ENCODE results near the gene PRDM10. TPM values are rescaled to one million over a fixed set of nuclear protein-coding genes. Genes with fewer than 3 reads are reported as not detected.
A peak's percentile ranks its signal among the peaks of the same experiment; 100 is the strongest.

Gene PRDM10
- total RNA-seq, 1 experiment from 2014 or later = 7.7 TPM

DNA sequence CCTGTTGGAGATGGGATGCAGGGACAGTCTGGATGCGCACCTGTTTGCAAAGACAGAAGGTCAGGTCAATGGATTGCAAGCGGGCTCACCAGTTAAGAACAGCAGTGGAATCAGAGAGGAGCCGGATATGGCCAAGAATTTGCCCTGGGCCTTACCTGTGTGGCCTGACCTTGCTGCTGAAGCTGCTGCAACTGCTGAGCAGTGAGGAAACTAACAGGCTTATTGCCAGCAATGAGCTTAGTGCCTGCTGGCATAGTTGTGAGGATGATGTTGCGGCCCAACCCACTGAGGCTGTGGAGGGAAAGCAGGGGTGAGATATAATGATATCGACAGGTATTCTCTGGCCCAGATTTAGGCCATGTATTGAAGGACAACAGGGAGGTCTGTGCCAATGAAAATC lies 137.8 kb downstream of the PRDM10 start:
- Mint-ChIP-seq H3K9me3 (no peaks in the 10 kb centered on the region), H3K27me3 (ENCODE audit: low read depth) (no peaks in the 10 kb centered on the region), H3K36me3 (ENCODE audit: insufficient read depth in 1 of 3, low read depth in 3 of 3) (peaks cover 53 to 90% (median 86%) of the 10 kb centered on the region in 3 experiments), H3K4me3 (no peak overlapping the region), H3K27ac (peak overlapping the region in 1 of 3 experiments; percentile 70; a peak in 1 of 7 replicates), H3K4me1 (peaks cover 11% of the 10 kb centered on the region in 2 experiments)
- Histone ChIP-seq H2BK20ac (ENCODE audit: low read depth, low read length, poor library complexity, severe bottlenecking) (no peak overlapping the region), H3K4me2 (ENCODE audit: insufficient read depth, insufficient read length, low read length) (no peak overlapping the region), H3K9ac (ENCODE audit: extremely low read depth, insufficient read length, low read length) (no peak overlapping the region), H3K9me3 (ENCODE audit: control insufficient read depth, low read depth, low read length) (no peaks in the 10 kb centered on the region), H2BK15ac (ENCODE audit: low read depth, low read length) (no peak overlapping the region), H3K14ac (ENCODE audit: insufficient read depth, low read length) (no peak overlapping the region), H3K23ac (ENCODE audit: insufficient read length, low read depth, low read length) (no peak overlapping the region), H3K79me2 (ENCODE audit: insufficient read depth, low read length) (no peaks in the 10 kb centered on the region), H2BK12ac (ENCODE audit: insufficient read length, low read depth, low read length) (no peak overlapping the region), H3T11ph (ENCODE audit: low read length) (no peak overlapping the region), H4K20me1 (ENCODE audit: control insufficient read depth, insufficient read depth, insufficient read length) (no peaks in the 10 kb centered on the region), H2BK120ac (ENCODE audit: low read depth, low read length, poor library complexity, severe bottlenecking) (no peak overlapping the region), H3K23me2 (ENCODE audit: insufficient read length, low read depth, low read length, poor library complexity, severe bottlenecking) (no peaks in the 10 kb centered on the region), H2AFZ (ENCODE audit: low read length) (no peak overlapping the region), H3K27ac (ENCODE audit: insufficient read length, low read depth, low read length) (no peak overlapping the region), H3K18ac (ENCODE audit: insufficient read length, low read depth, low read length) (no peak overlapping the region), H3K56ac (ENCODE audit: insufficient read length, low read depth, low read length) (no peak overlapping the region), H2BK5ac (ENCODE audit: insufficient read length, low read length) (no peak overlapping the region), H4K91ac (ENCODE audit: insufficient read length, low read depth, low read length) (no peak overlapping the region), H4K5ac (ENCODE audit: insufficient read length, low read depth, low read length) (no peak overlapping the region), H3K27me3 (ENCODE audit: insufficient read depth, low read length) (no peaks in the 10 kb centered on the region), H3K4ac (ENCODE audit: low read depth, low read length) (no peak overlapping the region), H3K79me1 (ENCODE audit: insufficient read depth, low read depth, low read length, poor library complexity, severe bottlenecking) (no peaks in the 10 kb centered on the region), H4K8ac (replicated peaks; ENCODE audit: insufficient read length, low read depth, low read length) (no peak overlapping the region), H3K4me1 (ENCODE audit: insufficient read depth, low read length) (peaks cover 2% of the 10 kb centered on the region; the same call in 1 of the 2 replicates), H2AK5ac (ENCODE audit: insufficient read length, low read length) (no peak overlapping the region)
- WGBS (ENCODE audit: extremely low coverage, insufficient read length, low lambda C conversion rate) = no CpG with 5 or more reads among the region's 5 CpGs
- no peak for DNase-seq
- TF ChIP-seq, protein P1, sequence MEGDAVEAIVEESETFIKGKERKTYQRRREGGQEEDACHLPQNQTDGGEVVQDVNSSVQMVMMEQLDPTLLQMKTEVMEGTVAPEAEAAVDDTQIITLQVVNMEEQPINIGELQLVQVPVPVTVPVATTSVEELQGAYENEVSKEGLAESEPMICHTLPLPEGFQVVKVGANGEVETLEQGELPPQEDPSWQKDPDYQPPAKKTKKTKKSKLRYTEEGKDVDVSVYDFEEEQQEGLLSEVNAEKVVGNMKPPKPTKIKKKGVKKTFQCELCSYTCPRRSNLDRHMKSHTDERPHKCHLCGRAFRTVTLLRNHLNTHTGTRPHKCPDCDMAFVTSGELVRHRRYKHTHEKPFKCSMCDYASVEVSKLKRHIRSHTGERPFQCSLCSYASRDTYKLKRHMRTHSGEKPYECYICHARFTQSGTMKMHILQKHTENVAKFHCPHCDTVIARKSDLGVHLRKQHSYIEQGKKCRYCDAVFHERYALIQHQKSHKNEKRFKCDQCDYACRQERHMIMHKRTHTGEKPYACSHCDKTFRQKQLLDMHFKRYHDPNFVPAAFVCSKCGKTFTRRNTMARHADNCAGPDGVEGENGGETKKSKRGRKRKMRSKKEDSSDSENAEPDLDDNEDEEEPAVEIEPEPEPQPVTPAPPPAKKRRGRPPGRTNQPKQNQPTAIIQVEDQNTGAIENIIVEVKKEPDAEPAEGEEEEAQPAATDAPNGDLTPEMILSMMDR (conservative IDR thresholded peaks at IDR 0.05) = no peak

Data from H9 (cell line).